Measurements from ENCODE around the gene PWWP2A. TPM values are rescaled to one million over a fixed set of nuclear protein-coding genes. Genes with fewer than 3 reads are reported as not detected.

PWWP2A gene
- total and polyA plus RNA-seq, 2 of the 8 experiments (the other 6 are each of a cell fraction or from before 2014, with no cell fraction given): 18.5 to 63.0 TPM

GRCh38 chr5:160133918-160134304 is 14.7 kb upstream of the PWWP2A start:
- no peaks in the 10 kb centered on the region for H3K27me3 ChIP-seq (replicated peaks in 1 of 4; ENCODE audit: control insufficient read depth in 3 of 4, extremely low read depth in 1 of 4, insufficient read depth in 3 of 4, low read length in 3 of 4)
- no peak overlapping the region for H3K14ac ChIP-seq (ENCODE audit: insufficient read length)
- no peaks in the 10 kb centered on the region for H4K20me1 ChIP-seq (replicated peaks in 1 of 2; ENCODE audit: control insufficient read depth in 1 of 2, insufficient read depth in 2 of 2, low read length in 2 of 2)
- H3K79me1 ChIP-seq (ENCODE audit: low read depth, low read length): no peaks in the 10 kb centered on the region
- peak overlapping the region in 1 of 4 experiments; percentile 19; a peak in 2 of 7 replicates for H3K9ac ChIP-seq (replicated peaks in 1 of 4; ENCODE audit: extremely low read depth in 1 of 4, low read depth in 3 of 4, low read length in 3 of 4)
- POLR2A ChIA-PET (ENCODE audit: partially characterized antibody): interaction anchor here (0.9 to 2.3 kb wide), 12 partner anchors 10 to 133 kb away, joined by 3 to 20 read pairs (median 4); partner anchors contain the start of gene PWWP2A
- H2BK15ac ChIP-seq (ENCODE audit: low read length): no peak overlapping the region
- H3K4me2 ChIP-seq (ENCODE audit: insufficient read depth in 1 of 2, low read depth in 2 of 2, low read length in 2 of 2): peak overlapping the region; percentile 35 to 65; a peak in 3 of 4 replicates
- TF ChIP-seq ATF2 (IDR thresholded peaks at IDR 0.05; ENCODE audit: low read length) (no peak), POLR2A (IDR thresholded peaks at IDR 0.05; ENCODE audit: control extremely low read depth in 1 of 2, low read depth in 2 of 2, low read length in 2 of 2) (peak in 1 of 2 experiments; percentile 24; a peak in 1 of 3 replicates), SP1 (IDR thresholded peaks at IDR 0.05; ENCODE audit: low read depth, low read length) (0 out of 2 replicates have a peak, but pooled peaks have one; percentile 8), ZNF274 (IDR thresholded peaks at IDR 0.05; ENCODE audit: borderline replicate concordance, extremely low read depth, low read length) (no peak), KDM1A (IDR thresholded peaks at IDR 0.05; ENCODE audit: borderline replicate concordance, low read length) (no peak), CREB1 (IDR thresholded peaks at IDR 0.05) (no peak)
- DNase-seq (ENCODE audit: low read depth in 1 of 2, low spot score in 2 of 2) (no peak), FAIRE-seq (no peak)
- peak overlapping the region; percentile 23 for H4K5ac ChIP-seq (ENCODE audit: insufficient read length, low read depth, low read length)
- no peak overlapping the region for H2BK120ac ChIP-seq (replicated peaks; ENCODE audit: low read depth, low read length)
- H3K23ac ChIP-seq (ENCODE audit: insufficient read length): no peak overlapping the region
- H2AFZ ChIP-seq (ENCODE audit: low read length): no peak overlapping the region
- no peak overlapping the region for H3K27ac ChIP-seq (ENCODE audit: low read depth, low read length)
- H2BK5ac ChIP-seq (ENCODE audit: low read depth, low read length): peak overlapping the region; percentile 89
- no peaks in the 10 kb centered on the region for H3K79me2 ChIP-seq (ENCODE audit: control insufficient read depth in 1 of 2, insufficient read depth in 2 of 2, low read length in 2 of 2)
- H4K8ac ChIP-seq (ENCODE audit: extremely low read depth, insufficient read depth, low read length): no peak overlapping the region
- no peak overlapping the region for H3K56ac ChIP-seq (replicated peaks; ENCODE audit: insufficient read length, low read depth, low read length)
- no peaks in the 10 kb centered on the region for H3K9me3 ChIP-seq (ENCODE audit: insufficient read depth in 2 of 2, low read depth in 1 of 2, low read length in 1 of 2)
- CTCF ChIA-PET (ENCODE audit: partially characterized antibody): interaction anchor here (0.6 to 2.4 kb wide), 5 partner anchors 8 to 151 kb away, joined by 3 to 7 read pairs (median 6); no protein-coding TSS in a partner anchor
- no peaks in the 10 kb centered on the region; a peak in 1 of 8 replicates for H3K36me3 ChIP-seq (ENCODE audit: control insufficient read depth in 2 of 4, insufficient read depth in 4 of 4, low read length in 3 of 4)
- no peak overlapping the region for H2AK5ac ChIP-seq (ENCODE audit: low read depth, low read length)
- H3K4me1 ChIP-seq (replicated peaks in 1 of 4; ENCODE audit: control insufficient read depth in 3 of 4, insufficient read depth in 4 of 4, low read length in 3 of 4): peaks cover 0 to 12% (median 7%) of the 10 kb centered on the region in 4 experiments; a peak in 5 of 7 replicates
- no peak overlapping the region for H4K91ac ChIP-seq (replicated peaks; ENCODE audit: insufficient read length, low read length)
- no peak overlapping the region; the same call in 1 of the 2 replicates for H3K18ac ChIP-seq (ENCODE audit: extremely low read depth, low read length)
- 0 out of 2 replicates have a peak, but pooled peaks cover 1% of the 10 kb centered on the region for H3K23me2 ChIP-seq (ENCODE audit: low read depth, low read length)
- 14% methylated on average over 3 of the region's 7 CpGs; no CpG with 5 or more reads in 1 of the 2 experiments for WGBS, 2 experiments (ENCODE audit: extremely low coverage in 1 of 2, insufficient coverage in 1 of 2, insufficient read length in 1 of 2, insufficient replicate concordance in 2 of 2, low coverage in 1 of 2, low lambda C conversion rate in 2 of 2, missing lambda C conversion rate in 1 of 2)
- H2BK20ac ChIP-seq (ENCODE audit: low read length): 0 out of 2 replicates have a peak overlapping the region, but pooled peaks have one; percentile 38
- no peak overlapping the region for H3K4ac ChIP-seq (replicated peaks; ENCODE audit: insufficient read length, low read depth, low read length)
- H2BK12ac ChIP-seq (ENCODE audit: low read depth, low read length): no peak overlapping the region
- H3K4me3 ChIP-seq (ENCODE audit: extremely low read depth in 1 of 4, insufficient read depth in 2 of 4, low read depth in 3 of 4, low read length in 4 of 4): peak overlapping the region in 1 of 4 experiments; percentile 39; a peak in 1 of 8 replicates
